Measurements from ENCODE around the gene ZNF385A.
A peak's percentile ranks its signal among the peaks of the same experiment; 100 is the strongest.

The ZNF385A gene

GRCh38 chr12:54386403-54387113 lies 2.0 kb upstream of the ZNF385A start:
- no peak for TF ChIP-seq CTCF (IDR thresholded peaks at IDR 0.05; ENCODE audit: borderline replicate concordance, insufficient read depth, low read depth, low read length)
- H3K4me3 ChIP-seq (ENCODE audit: low read depth, low read length), result no peak overlapping the region

DNA sequence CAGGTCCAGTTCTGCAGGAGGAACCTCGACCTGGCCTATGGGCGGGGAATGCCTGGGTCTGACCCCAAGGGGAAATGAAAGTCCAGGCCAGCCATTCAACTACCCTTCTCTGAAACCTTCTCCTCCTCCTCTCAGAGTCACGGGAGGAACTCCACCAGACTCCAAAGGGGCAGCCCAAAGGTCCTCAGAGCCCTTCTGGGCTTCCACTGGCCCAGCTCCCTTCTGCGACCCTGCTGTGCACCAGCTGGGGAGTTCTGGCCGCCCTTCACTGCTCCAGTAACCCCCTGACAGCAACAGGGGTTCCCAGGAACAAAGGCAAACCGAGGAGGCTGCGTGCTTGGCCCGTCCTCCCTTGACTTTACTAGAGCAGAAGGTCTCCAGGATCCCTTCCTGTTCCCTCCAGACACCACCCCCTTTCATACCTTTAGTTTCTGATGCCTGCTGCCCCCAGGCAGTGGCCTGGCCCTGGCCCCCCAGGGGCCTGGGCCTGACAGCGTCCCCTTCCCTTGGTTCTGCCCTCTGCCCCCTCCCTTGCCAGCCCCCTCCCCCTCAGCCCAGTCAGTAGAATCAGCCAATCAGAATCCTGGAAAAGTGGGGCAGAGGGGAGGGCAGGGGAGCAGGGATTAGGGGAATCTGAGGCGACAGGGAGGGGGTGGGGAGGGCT lies 850 bp upstream of the ZNF385A start:
- no peak overlapping the region for H3K4me3 ChIP-seq (ENCODE audit: low read depth, low read length)

GRCh38 chr12:54383041-54383609 lies 1.4 kb downstream of the ZNF385A start:
- no peak for TF ChIP-seq CTCF (IDR thresholded peaks at IDR 0.05; ENCODE audit: borderline replicate concordance, insufficient read depth, low read depth, low read length)
- H3K4me3 ChIP-seq (ENCODE audit: low read depth, low read length), result no peak overlapping the region

More for the DNA sequence above, 850 bp upstream of the ZNF385A start:
- TF ChIP-seq CTCF (IDR thresholded peaks at IDR 0.05; ENCODE audit: borderline replicate concordance, insufficient read depth, low read depth, low read length), result no peak

DNA sequence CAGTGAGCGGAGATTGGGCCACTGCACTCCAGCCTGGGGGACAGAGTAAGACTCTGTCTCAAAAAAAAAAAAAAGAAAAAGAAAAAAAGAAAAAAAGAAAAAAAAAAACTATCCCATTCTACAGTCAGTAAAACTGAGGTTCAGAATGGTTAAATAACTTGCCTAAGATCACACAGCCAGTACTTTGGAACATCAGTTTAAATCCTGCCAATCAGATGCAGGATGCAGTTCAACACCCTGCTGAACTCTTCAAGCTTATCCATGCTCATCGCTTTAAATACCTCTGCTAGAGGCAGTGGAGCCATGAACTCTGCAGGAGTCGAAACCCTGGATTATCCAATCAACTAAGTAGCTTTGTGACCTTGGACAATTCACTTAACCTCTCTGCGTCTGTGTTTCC lies 3.4 kb downstream of the ZNF385A start:
- no peak overlapping the region for H3K4me3 ChIP-seq (ENCODE audit: low read depth, low read length)
- TF ChIP-seq CTCF (IDR thresholded peaks at IDR 0.05; ENCODE audit: borderline replicate concordance, insufficient read depth, low read depth, low read length), result no peak

- H3K4me3 ChIP-seq (ENCODE audit: low read depth, low read length), result no peak overlapping the region
- peak; percentile 100 for TF ChIP-seq CTCF (IDR thresholded peaks at IDR 0.05; ENCODE audit: borderline replicate concordance, insufficient read depth, low read depth, low read length)
These were observed 4.9 kb downstream of the ZNF385A start for GRCh38 chr12:54379398-54380201.

DNA sequence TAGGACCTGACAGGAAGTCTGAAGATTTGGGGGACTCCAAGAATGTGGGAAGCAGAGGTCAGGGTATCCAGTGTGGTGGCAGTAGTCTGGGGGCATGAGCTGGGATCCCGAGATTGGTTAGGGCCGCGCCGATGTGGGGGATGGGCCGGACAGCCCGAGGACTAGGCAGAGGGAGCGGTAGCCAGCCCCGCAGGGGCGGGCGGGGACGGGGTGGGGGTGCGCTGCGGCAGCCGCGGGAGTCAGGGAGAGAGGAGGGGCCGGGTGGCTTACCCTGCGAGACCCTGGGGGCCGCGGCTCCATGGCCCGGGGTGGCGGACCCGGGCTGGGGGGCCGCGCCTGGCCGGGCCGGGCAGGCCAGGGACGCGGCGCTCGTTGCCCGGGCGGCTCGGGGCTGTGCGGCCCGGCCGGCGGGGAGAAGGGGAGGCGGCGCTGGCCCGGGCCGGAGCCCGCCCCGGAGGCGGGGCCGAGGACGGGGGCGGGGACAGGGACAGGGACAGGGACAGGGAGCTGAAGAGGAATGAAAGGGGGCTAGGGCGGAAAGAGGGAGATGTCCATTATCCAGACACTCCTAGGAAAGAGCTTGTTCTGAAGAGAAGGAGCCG lies 5.6 kb downstream of the ZNF385A start:
- no peak for TF ChIP-seq CTCF (IDR thresholded peaks at IDR 0.05; ENCODE audit: borderline replicate concordance, insufficient read depth, low read depth, low read length)
- H3K4me3 ChIP-seq (ENCODE audit: low read depth, low read length), result no peak overlapping the region

All from GM12875 (cell line).